C4-2B (cell line): ENCODE measurements around the gene TAF15.

Source experiments
- ZFX ChIP-seq: fragments of 450-650 bp; IDR thresholded peaks from 2 replicates; pipeline ENCODE4 v1.6.1; 2017
- TF ChIP-seq, protein P1 (sequence below): fragments of 450-650 bp; conservative IDR thresholded peaks from 2 replicates; pipeline ENCODE4 v1.5.1; 2017; ENCODE audit warnings: mild to moderate bottlenecking

DNA sequence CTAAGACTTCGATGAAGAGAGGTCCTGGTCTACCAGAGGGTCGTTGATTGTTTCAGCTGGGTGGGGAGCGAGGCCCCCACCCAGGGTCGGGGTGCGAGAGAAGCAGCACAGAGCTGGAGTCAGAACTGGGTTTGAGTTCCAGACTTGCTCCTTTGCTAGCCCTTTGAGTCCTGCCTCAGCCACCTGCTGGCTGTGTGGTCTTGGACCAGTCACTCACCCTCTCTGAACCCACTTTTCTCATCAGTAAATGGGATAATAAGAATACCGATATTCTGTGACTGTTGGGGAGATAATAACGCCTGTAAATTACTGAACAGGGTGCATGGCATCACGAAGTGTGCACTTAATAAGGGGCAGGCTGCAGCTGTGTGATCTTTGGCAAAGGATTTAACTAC is 13.4 kb upstream of the TAF15 start:
- TF ChIP-seq, protein P1, sequence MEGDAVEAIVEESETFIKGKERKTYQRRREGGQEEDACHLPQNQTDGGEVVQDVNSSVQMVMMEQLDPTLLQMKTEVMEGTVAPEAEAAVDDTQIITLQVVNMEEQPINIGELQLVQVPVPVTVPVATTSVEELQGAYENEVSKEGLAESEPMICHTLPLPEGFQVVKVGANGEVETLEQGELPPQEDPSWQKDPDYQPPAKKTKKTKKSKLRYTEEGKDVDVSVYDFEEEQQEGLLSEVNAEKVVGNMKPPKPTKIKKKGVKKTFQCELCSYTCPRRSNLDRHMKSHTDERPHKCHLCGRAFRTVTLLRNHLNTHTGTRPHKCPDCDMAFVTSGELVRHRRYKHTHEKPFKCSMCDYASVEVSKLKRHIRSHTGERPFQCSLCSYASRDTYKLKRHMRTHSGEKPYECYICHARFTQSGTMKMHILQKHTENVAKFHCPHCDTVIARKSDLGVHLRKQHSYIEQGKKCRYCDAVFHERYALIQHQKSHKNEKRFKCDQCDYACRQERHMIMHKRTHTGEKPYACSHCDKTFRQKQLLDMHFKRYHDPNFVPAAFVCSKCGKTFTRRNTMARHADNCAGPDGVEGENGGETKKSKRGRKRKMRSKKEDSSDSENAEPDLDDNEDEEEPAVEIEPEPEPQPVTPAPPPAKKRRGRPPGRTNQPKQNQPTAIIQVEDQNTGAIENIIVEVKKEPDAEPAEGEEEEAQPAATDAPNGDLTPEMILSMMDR: no peak
- TF ChIP-seq ZFX: no peak
